ENCODE data around the gene TSBP1.

DNA sequence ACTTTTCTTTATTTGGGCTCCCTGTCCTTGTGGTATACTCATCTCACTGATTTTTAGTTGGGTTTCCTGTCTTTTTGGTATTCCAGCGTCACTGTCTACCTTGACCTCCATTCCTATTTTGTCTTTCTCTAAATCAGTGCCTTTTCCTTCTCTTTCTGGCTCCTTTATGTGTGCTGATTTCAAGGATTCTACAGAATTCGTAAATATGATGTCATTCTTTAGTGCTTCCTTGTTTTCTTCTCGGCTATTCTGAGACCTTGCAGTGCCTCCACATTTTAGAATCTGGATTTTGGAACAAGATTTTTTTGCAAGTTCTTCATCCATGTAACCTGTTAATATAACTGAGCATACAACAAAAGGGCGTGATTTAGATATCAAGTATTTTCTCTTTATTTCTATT, 78.0 kb downstream of the TSBP1 start:
- TF ChIP-seq, protein P1, sequence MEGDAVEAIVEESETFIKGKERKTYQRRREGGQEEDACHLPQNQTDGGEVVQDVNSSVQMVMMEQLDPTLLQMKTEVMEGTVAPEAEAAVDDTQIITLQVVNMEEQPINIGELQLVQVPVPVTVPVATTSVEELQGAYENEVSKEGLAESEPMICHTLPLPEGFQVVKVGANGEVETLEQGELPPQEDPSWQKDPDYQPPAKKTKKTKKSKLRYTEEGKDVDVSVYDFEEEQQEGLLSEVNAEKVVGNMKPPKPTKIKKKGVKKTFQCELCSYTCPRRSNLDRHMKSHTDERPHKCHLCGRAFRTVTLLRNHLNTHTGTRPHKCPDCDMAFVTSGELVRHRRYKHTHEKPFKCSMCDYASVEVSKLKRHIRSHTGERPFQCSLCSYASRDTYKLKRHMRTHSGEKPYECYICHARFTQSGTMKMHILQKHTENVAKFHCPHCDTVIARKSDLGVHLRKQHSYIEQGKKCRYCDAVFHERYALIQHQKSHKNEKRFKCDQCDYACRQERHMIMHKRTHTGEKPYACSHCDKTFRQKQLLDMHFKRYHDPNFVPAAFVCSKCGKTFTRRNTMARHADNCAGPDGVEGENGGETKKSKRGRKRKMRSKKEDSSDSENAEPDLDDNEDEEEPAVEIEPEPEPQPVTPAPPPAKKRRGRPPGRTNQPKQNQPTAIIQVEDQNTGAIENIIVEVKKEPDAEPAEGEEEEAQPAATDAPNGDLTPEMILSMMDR (IDR thresholded peaks at IDR 0.05), result no peak
- TF ChIP-seq POLR2A (IDR thresholded peaks at IDR 0.05), result no peak
- TF ChIP-seq EP300 (IDR thresholded peaks at IDR 0.05), result no peak
